ENCODE data around the gene NOXA1.

Gene NOXA1

DNA sequence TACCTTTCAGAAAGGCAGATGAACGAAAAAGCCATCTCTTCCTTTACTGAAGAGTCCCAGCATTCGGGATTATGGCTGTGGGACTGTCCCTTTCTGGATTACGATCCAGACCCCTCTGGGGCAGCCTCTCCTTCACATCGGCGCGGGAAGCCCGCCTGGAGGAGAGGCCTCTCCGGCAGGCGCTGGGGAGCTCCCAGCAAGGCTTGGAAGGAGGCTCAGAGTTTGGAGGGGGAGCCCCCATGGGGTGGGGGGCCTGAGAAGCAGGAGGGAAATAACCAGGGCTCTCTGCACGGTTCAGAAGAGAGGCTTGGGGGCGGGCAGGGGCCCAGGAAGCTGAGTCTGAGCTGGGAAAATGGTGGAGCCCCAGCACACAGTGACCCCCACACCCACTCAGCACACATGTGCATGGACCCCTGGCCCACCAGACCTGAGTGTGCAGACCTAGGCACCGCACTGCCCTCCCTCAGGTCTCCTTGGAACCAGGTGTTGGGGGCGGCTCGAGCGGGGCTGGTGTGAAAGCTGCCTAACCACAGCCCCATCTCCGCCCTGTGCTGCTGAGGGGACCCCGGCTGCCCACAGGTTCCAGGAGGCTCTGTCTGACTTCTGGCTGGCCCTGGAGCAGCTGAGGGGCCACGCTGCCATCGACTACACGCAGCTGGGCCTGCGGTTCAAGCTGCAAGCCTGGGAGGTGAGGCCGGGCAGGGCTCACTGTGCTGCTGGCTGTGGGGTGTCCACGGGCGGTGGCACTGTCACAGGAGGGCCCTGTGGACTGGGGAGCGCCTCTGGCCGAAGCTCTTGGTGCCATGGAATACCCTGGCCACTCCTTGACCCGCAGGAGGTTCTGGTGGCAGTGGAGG is 4.5 kb downstream of the NOXA1 start:
- no peak for DNase-seq (ENCODE audit: low spot score)

DNA sequence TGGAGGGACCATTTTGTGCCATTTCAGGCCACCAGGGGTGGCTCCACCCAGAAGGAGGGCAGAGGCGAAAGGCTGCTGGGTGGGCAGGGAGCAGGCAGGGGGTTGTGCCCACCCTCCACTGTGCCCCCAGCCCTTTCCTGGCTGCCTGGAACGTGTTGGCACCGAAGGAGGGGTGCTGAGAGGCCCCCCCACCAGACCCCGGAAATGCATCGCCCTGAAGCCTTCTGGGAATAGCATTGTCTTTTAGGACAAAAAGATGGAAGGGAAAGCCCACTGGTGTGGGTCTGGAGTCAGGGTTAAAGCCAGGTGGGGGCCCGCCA is 5.1 kb downstream of the NOXA1 start:
- no peak for DNase-seq (ENCODE audit: low spot score)

DNA sequence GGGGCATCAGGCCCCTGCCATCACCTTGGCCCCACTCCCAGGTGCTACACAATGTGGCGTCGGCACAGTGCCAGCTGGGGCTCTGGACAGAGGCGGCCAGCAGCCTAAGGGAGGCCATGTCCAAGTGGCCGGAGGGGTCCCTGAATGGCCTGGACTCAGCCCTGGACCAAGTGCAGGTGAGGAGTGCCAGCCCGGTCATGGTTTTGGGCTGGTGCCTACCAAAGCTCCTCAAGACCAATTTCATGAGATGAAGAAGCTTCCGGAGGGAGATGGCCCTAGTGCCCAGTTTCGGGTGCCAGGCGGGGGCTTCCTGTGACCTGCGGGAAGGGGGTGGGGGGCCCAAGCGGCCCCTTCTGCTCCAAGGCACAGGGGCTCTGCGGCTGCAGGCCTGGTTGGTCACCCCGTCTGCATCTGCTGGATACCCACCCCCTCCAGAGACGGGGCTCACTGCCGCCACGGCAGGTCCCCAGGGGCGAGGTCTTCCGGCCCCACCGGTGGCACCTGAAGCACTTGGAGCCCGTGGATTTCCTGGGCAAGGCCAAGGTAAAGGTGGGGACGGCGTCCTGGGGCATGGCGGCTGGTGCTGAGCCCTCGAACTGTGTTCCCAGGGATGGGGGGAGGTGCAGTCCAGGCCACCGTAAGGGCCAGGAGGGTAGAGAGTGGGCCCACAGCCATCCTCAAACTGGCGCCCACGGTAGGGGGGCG is 5.8 kb downstream of the NOXA1 start:
- DNase-seq (ENCODE audit: low spot score), result no peak

DNA sequence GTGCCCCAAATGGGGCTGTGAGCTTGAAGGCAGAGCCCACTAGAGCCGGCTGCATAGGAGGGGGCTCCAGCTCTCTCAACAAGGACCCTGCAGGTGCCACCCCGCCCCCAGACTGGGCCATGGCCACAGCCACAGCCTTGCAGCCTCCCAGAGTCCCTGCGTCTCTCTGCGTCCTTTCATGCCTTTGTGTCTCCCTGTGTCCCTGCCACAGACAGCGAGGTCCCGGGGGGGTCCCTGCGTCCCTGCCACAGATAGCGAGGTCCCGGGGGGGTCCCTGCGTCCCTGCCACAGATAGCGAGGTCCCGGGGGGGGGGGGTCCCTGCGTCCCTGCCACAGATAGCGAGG is 6.3 kb downstream of the NOXA1 start:
- no peak for DNase-seq (ENCODE audit: low spot score)

DNA sequence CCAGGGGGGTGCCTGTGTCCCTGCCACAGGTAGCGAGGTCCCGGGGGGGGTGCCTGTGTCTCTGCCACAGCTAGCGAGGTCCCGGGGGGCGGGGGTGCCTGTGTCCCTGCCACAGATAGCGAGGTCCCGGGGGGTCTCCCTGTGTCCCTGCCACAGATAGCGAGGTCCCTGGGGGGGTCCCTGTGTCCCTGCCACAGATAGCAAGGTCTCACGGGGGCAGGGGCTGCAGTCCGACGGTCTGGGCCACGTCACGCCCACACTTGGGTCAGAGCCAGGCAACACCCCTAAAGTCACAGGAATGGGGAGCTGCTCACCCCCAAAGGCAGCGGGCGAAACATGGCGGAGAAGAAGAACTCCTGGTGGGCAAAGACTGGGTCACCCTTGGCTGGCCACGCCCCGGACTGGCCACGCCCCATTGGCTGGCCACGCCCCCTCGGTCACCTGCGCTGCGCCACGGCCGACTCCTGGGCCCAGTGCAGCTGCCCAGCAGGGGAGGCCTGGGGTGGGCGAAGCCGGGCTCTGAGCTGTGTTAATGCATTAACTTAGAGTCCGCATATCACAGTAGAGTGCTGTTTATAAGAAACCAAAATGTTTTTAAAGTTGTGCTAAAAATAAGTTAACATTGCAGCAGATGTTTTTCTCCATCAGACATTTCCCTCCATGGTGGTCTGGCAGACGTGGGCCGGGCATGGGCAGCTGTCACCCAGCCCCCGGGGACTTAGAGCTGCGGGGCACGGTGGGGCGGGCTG is 7.0 kb downstream of the NOXA1 start:
- peak; percentile 73 for DNase-seq (ENCODE audit: low spot score)

DNA sequence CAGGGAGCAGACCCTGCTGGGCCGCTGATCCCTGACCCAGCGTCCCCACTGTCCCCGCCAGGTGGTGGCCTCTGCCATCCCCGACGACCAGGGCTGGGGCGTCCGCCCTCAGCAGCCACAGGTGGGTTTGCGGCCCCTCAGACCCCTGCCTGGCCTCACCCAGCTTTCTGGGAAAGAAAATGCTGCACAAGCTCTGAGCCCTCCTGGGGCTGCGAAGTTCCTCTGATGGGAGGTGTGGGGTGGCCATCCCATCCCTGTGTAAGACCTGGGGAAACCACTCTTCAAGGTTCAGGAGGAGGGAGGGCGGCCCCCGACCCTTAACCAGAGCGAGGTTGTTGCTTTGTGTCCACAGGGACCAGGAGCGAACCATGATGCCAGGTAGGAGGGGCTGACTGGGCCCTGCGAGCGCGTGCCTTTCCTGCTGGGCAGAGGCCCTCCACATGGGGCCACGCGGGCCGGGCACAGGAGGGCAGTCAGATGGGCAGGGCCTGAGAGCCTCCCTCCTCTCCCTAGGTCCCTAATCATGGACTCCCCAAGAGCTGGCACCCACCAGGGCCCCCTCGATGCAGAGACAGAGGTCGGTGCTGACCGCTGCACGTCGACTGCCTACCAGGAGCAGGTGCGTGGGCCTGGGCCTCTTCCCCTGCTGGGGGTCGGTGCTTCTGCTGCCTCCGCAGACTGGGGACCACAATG is 7.7 kb downstream of the NOXA1 start:
- no peak for DNase-seq (ENCODE audit: low spot score)

DNA sequence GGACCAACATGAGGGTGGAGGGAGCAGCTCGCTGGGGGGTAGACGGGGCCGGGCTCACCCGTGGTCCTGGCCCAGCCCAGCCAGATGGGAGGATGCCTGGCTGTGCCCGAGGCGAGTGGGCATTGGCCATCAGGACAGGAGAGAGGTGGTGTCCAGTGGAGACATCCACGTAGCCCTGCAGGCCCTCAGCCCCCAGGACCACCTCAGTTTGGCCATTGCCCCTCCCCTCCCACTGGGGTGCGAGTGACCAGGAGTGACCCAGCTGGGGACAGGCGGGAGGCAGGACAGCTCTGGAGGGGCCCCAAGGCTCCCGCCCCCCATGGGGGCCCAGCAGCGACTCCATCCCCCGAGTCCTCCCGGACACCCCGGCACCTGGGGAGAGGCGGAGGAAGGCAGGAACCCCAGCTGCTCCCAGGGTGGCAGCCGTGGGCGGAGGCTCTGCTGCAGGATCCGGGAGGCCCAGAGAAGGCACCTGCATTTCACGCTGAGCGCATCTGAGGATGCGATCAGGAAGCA is 8.3 kb downstream of the NOXA1 start:
- DNase-seq (ENCODE audit: low spot score), result no peak

DNA sequence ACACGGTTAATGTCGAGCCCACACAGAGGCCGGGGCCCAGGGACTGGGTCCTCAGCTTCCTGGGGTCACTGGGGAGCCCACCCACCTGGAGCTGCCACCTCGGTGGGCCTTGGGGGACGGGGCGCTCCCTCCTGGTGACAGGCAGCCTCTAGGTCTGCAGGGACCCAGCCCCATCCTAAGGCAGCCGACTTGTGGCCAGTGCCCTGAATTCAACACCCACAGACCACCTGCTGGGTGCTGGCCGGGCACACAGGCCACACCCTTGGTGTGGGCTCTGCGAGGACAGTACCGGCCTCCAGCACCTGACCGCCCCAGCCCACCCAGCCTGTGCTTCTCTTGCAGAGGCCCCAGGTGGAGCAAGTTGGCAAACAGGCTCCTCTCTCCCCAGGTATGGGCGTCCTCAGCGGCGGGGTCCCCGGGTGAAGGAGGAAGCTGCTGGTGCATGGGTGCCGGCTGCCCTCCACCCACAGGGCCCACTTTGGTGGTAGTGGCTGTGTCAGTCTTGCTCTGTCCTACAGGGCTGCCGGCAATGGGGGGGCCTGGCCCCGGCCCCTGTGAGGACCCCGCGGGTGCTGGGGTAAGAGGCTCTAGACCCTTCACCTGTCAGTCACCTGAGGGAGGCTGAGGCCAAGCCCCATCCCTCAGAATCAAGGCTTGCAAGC is 9.6 kb downstream of the NOXA1 start:
- no peak for DNase-seq (ENCODE audit: low spot score)

DNA sequence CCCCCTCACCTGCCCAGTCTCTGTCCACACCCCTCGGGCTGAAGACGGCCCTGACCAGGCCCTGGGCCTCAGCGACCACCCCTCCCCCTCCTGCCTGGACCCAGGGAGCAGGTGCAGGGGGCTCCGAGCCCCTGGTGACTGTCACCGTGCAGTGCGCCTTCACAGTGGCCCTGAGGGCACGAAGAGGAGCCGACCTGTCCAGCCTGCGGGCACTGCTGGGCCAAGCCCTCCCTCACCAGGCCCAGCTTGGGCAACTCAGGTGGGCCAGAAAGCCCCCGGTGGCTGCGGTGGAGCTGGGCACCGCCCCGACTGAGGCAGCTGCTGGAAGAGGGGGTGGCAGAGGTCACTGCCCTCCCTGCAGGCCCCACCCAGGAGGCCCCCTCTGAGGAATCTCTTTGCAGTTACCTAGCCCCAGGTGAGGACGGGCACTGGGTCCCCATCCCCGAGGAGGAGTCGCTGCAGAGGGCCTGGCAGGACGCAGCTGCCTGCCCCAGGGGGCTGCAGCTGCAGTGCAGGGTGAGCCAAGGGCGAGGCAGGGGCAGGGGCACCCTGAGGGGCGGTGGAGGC is 10.2 kb downstream of the NOXA1 start:
- DNase-seq (ENCODE audit: low spot score), result no peak

DNA sequence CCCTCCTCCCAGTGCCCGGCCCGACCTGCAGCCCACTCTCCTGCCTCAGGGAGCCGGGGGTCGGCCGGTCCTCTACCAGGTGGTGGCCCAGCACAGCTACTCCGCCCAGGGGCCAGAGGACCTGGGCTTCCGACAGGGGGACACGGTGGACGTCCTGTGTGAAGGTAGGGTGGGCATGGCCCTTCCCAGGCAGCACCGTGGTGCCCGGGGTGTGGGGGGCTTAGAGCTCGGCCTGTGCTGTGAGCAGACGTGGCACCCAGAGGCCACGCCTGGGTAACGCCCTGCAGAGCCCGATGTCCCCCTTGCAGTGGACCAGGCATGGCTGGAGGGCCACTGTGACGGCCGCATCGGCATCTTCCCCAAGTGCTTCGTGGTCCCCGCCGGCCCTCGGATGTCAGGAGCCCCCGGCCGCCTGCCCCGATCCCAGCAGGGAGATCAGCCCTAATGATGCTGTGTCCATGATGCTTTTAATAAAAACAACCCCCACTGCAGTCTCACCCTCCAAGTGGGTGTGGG is 10.8 kb downstream of the NOXA1 start:
- no peak for DNase-seq (ENCODE audit: low spot score)

DNA sequence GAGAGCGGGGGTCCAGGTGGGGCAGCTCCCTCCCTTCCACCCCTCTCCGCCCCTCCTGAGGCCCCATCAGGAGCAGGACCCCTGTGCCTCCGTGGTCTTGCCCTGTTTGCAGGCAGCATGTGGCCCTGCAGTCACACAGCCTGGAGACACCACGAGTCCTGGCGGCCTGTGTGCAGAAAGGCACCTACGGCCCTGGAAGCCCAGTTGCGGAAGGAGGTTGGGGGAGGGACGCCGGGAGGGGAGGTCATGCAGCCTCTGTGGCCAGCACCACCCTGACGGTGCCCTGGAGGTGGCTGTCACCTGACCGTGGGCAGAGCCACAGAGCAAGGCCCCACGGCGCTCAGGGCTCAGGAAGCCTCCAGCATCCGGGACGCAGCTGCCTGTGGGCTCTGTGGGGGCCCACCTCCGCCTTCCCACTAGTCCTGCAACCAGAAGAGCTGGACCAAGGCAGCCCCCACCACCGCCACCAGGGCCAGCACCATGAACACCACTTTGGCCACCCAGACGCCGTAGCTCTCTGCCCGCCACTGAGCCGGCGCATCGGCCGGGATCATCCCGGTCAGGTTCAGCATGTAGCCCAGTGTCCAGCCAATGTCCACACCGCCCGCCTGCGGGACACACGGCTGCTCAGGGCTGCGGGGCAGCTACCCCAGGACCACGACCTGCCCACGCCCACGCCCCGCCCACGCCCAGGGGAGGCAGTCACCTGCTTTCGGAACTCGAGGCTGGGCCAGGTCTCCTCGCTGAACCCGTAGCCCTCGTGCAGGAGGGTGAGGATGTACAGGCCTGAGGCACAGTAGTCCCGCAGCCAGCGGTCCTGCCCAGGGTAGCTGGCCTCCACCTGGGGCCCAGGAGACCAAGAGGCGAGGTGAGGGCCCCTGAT is 11.5 kb downstream of the NOXA1 start:
- no peak for DNase-seq (ENCODE audit: low spot score)

DNA sequence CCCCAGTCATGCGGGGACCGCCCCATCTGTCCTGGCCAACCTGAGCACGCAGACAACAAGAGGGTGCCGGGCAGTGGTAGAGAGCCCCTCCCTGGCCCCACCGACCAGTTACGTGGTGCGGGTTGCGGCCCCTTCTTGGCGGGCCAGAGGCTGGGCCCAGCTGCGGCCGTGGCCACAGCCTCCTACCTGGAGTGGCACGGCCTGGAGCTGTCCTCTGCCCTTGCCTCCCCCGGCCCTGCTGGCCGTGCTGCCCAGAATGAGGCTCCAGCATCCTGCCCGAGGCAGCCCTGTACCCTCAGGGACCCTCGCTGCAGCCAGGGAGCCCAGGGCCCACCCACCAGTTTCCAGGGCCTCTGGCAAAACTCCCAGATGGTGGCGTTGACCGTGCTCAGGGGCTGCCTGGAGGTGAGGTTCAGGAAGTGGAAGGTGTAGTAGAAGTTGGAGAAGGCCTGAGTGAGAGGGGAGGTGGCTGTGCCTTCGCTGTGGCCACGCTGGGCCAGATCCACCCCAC is 12.2 kb downstream of the NOXA1 start:
- no peak for DNase-seq (ENCODE audit: low spot score)

DNA sequence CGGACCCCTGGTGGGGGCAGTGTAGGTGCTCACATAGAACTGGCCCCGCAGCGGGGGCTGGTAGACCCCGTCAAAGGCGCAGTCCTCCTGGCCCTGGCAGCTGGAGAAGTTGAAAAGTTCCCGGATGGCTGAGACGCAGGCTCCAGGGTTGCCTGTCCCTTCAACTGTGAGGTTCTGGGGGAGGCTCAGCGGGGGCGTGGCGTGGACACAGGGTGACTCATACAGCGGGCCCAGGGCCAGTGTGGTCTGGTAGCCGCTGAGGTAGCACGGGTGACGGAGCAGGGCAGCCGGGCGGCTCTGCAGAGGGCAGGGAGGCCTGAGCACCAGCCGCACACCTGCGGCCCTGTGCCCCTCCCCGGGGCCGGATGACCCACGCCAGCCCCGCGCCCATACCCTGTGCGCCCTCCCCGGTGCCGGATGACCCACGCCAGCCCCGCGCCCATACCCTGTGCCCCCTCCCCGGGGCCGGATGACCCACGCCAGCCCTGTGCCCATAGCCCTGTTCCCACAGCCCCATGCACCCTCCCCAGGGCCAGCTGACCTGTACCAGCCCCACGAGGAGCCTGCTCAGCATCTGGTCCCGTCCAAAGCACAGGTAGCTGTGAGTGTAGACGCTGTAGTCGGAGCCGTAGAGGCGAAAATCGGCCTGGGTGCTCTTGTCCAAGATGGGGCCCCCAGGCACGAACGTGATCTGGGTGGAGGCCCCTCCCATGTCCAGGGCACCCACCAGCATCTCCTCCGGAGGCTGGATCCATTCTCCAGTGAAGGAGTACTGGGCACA is 13.0 kb downstream of the NOXA1 start:
- peak; percentile 78 for DNase-seq (ENCODE audit: low spot score)

DNA sequence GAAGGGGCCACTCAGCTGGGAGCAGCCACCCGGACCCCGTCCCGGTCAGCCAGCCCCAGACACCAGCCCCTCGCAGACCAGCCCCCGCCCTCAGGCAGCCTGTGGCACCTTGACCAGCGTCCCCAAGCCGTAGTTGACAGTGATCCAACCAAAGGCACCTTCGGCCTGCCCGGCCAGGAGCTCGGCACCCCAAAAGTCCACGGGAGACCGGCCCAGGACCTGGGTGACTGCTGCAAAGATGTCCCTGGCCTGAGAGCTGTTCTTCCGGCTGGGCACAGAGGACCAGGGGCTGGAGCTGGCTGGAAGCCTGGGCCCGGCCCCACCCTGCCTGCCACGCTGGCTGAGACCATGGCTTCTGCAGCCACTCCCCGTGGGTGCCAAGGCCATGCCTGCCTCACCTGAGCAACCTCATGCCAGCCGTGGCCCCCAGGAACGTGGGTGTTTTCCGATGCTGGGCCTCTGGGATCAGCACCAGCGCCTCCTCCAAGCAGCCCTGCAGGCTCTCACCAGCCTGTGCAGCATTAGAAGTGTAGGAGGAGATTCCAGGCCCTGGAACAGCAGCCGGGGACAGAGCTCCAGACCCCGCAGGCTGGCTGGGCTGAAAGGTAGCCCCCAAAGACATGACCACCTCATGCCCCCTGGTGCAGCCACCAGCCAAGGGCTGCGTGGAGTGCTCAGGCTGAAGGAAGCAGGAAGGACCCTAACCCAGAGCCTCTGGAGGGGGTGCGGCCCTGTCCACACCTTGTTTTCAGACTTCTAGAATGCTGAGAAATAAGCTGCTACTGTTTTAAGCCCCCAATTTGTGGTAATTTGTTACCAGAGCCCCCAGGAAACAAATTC is 13.8 kb downstream of the NOXA1 start:
- no peak for DNase-seq (ENCODE audit: low spot score)

DNA sequence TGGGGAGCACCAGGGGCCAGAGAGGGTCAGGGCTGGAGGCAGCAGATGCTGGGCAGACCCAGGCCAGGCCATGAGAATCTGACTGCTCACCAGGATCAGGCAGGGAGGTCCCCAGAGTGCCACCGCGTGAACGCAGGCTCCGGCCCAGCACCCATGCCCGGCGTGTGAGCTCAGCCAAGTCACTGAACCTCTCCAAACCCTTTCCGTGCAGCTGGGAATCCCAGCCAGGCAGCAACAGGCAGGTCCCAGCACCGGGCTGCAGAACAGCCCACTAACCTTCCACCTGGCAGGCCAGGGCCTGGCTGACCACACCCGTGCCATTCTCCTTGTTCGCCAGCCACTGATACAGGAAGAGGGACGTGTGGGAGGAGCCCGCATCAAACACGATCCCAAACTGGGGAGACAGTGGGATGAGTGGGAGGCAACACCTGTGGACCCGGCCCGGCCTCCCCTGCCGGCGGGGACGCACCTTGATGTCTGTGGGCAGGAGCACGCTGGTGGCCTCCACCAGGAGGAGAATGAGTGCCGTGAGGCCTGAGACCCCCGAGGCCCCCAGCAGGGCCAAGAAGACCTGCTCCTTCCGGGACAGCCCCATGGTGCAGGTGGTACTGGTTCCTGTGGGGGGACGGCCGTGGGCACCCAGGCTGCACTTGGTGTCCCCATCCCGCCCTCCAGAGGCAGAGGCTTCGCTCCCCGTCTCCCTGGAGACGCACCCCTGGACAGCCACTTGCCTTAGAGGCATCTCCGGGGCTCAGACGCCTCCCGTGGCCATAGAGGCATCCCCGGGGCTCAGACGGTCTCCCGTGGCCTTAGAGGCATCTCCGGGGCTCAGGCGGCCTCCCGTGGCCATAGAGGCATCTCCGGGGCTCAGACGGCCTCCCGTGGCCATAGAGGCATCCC is 14.7 kb downstream of the NOXA1 start:
- DNase-seq (ENCODE audit: low spot score), result no peak

DNA sequence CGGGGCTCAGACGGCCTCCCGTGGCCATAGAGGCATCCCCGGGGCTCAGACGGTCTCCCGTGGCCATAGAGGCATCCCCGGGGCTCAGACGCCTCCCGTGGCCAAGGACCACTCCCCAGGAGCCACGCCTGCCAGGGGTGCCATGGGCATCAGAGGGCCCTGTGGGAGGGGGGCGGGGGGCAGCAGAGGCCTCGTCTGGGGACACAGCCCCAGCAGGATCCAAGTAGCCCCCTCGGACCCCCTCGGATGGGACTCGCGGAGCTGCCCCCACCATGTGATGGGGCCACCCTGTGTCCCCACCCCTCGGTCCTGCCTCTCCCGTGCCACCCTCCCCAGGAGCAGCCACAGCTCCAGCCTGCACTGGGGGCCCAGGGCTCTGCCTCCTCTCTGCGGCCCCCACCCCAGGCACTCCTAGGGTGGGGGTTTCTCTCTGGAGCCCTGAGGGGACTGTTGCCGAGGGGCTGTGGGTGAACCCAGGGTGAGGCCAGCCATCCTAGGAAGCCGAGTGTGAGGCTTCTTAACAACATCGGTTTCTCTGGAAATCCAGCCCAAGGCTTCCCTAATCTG is 15.5 kb downstream of the NOXA1 start:
- DNase-seq (ENCODE audit: low spot score), result no peak

Measured in HuH-7.5 (cell line).